ENCODE data around the gene HS3ST6.
A peak's percentile ranks its signal among the peaks of the same experiment; 100 is the strongest.
"Not testable (repeated sequence)": the region's sequence is repeated elsewhere in the genome, so short reads cannot be mapped to it uniquely, and the experiment has no call there.

Gene HS3ST6

GRCh38 chr16:1899641-1900451 is 18.4 kb downstream of the HS3ST6 start:
- no peaks in the 10 kb centered on the region for H3K27me3 ChIP-seq (ENCODE audit: insufficient read depth, poor library complexity, severe bottlenecking)
- no peak overlapping the region for H3K27ac ChIP-seq (replicated peaks)
- DNase-seq (ENCODE audit: low read depth in 1 of 2, low spot score in 1 of 2): peak in 1 of 2 experiments; percentile 48
- no peak for TF ChIP-seq CTCF (IDR thresholded peaks at IDR 0.05; ENCODE audit: insufficient read depth, low read length)
- H3K4me3 ChIP-seq (replicated peaks; ENCODE audit: insufficient read depth, low read length): no peak overlapping the region

- not testable (repeated sequence) for H3K27ac ChIP-seq (replicated peaks); H3K4me3 ChIP-seq (replicated peaks; ENCODE audit: insufficient read depth, low read length); DNase-seq (ENCODE audit: low read depth in 1 of 2, low spot score in 1 of 2); H3K27me3 ChIP-seq (ENCODE audit: insufficient read depth, poor library complexity, severe bottlenecking)
These were observed 20.5 kb downstream of the HS3ST6 start for GRCh38 chr16:1897692-1898091.

- no peak overlapping the region for H3K4me3 ChIP-seq (replicated peaks; ENCODE audit: insufficient read depth, low read length)
- DNase-seq (ENCODE audit: low read depth in 1 of 2, low spot score in 1 of 2): no peak
- peaks cover 2% of the 10 kb centered on the region for H3K27me3 ChIP-seq (ENCODE audit: insufficient read depth, poor library complexity, severe bottlenecking)
- H3K27ac ChIP-seq (replicated peaks): no peak overlapping the region
- TF ChIP-seq CTCF (IDR thresholded peaks at IDR 0.05; ENCODE audit: insufficient read depth, low read length) (no peak), POLR2AphosphoS5 (IDR thresholded peaks at IDR 0.05; ENCODE audit: low read depth) (no peak), GABPA (IDR thresholded peaks at IDR 0.05; ENCODE audit: low read depth) (no peak), REST (IDR thresholded peaks at IDR 0.05; ENCODE audit: insufficient replicate concordance, low read depth) (no peak), SPI1 (IDR thresholded peaks at IDR 0.05; ENCODE audit: borderline replicate concordance, low read depth) (no peak)
These were observed 22.1 kb downstream of the HS3ST6 start for GRCh38 chr16:1895949-1896675.

- no peak for TF ChIP-seq REST (IDR thresholded peaks at IDR 0.05; ENCODE audit: insufficient replicate concordance, low read depth)
- TF ChIP-seq SPI1 (IDR thresholded peaks at IDR 0.05; ENCODE audit: borderline replicate concordance, low read depth): no peak
- TF ChIP-seq CTCF (IDR thresholded peaks at IDR 0.05; ENCODE audit: insufficient read depth, low read length): no peak
- no peak for TF ChIP-seq GABPA (IDR thresholded peaks at IDR 0.05; ENCODE audit: low read depth)
- TF ChIP-seq POLR2AphosphoS5 (IDR thresholded peaks at IDR 0.05; ENCODE audit: low read depth): no peak
- H3K4me3 ChIP-seq (replicated peaks; ENCODE audit: insufficient read depth, low read length): no peak overlapping the region
- DNase-seq (ENCODE audit: low read depth in 1 of 2, low spot score in 1 of 2): no peak
- H3K27ac ChIP-seq (replicated peaks): no peak overlapping the region
- H3K27me3 ChIP-seq (ENCODE audit: insufficient read depth, poor library complexity, severe bottlenecking): peaks cover 2% of the 10 kb centered on the region
These were observed 23.1 kb downstream of the HS3ST6 start for GRCh38 chr16:1895068-1895467.

Measured in HL-60 (cell line).